ENCODE results near the gene NFATC3. TPM values are rescaled to one million over a fixed set of nuclear protein-coding genes. Genes with fewer than 3 reads are reported as not detected.

NFATC3 gene
- total and polyA plus RNA-seq, 2 of the 8 experiments (the other 6 are each of a cell fraction or from before 2014, with no cell fraction given): 17.6 to 34.5 TPM

- TF ChIP-seq SUZ12 (IDR thresholded peaks at IDR 0.05; ENCODE audit: low read length): no peak
- TF ChIP-seq RAD21 (IDR thresholded peaks at IDR 0.05 in 1 of 2, conservative IDR thresholded peaks at IDR 0.05 in 1 of 2; ENCODE audit: low read depth in 2 of 2, low read length in 2 of 2): no peak
These were observed 94.1 kb downstream of the NFATC3 start (continued) for GRCh38 chr16:68179196-68179795.

All from H1 (cell line).